ENCODE results near the gene GIPC2.
"Not testable (repeated sequence)": the region's sequence is repeated elsewhere in the genome, so short reads cannot be mapped to it uniquely, and the experiment has no call there.

Gene GIPC2

GRCh38 chr1:78101514-78101913 is 55.7 kb downstream of the GIPC2 start:
- peak; percentile 96 for DNase-seq

GRCh38 chr1:78102082-78102481 is 56.3 kb downstream of the GIPC2 start:
- peak; percentile 78 for DNase-seq

GRCh38 chr1:78102916-78103315 is 57.1 kb downstream of the GIPC2 start:
- DNase-seq = no peak

- DNase-seq = peak; percentile 46
Measured at GRCh38 chr1:78104322-78104721, 58.6 kb downstream of the GIPC2 start.

GRCh38 chr1:78109659-78110058 is 63.9 kb downstream of the GIPC2 start:
- not testable (repeated sequence) for DNase-seq

- no peak for DNase-seq
Measured at GRCh38 chr1:78113156-78113916, 67.6 kb downstream of the GIPC2 start.

- peak; percentile 59 for DNase-seq
Measured at GRCh38 chr1:78114034-78114956, 68.5 kb downstream of the GIPC2 start.

GRCh38 chr1:78120485-78120884 is 74.7 kb downstream of the GIPC2 start:
- not testable (repeated sequence) for DNase-seq

- DNase-seq = no peak
Measured at GRCh38 chr1:78121710-78122109, 75.9 kb downstream of the GIPC2 start.

- DNase-seq = no peak
Measured at GRCh38 chr1:78122389-78122788, 76.6 kb downstream of the GIPC2 start.

GRCh38 chr1:78126506-78126905 is 80.7 kb downstream of the GIPC2 start:
- no peak for DNase-seq

GRCh38 chr1:78132174-78132947 is 86.6 kb downstream of the GIPC2 start:
- DNase-seq = no peak

GRCh38 chr1:78132948-78133322 is 87.2 kb downstream of the GIPC2 start:
- DNase-seq = no peak

- DNase-seq = no peak
Measured at GRCh38 chr1:78136680-78137079, 90.9 kb downstream of the GIPC2 start.

GRCh38 chr1:78141531-78142231 is 95.9 kb downstream of the GIPC2 start:
- DNase-seq = no peak

- no peak for DNase-seq
Measured at GRCh38 chr1:78142736-78143135, 97.0 kb downstream of the GIPC2 start.

- DNase-seq = no peak
Measured at GRCh38 chr1:78143152-78143551, 97.4 kb downstream of the GIPC2 start.

- DNase-seq = no peak
Measured at GRCh38 chr1:78143673-78144072, 97.9 kb downstream of the GIPC2 start.

GRCh38 chr1:78145105-78145580 is 99.4 kb downstream of the GIPC2 start:
- peak; percentile 46 for DNase-seq

- no peak for DNase-seq
Measured at GRCh38 chr1:78146205-78146771, 100.5 kb downstream of the GIPC2 start.

GRCh38 chr1:78147031-78147430 is 101.3 kb downstream of the GIPC2 start:
- no peak for DNase-seq

Measured in NCI-H226 (cell line).